ENCODE data around the gene SEMA6B. TPM values are rescaled to one million over a fixed set of nuclear protein-coding genes. Genes with fewer than 3 reads are reported as not detected.

SEMA6B gene
- total and polyA plus RNA-seq, 2 donors (not counting 1 experiment from before 2014, with no cell fraction given), result 0.42 TPM; not detected in 1

- ChIA-PET CTCF (interaction anchor here (0.6 to 1.5 kb wide), 4 partner anchors 15 to 96 kb away, joined by 3 to 6 read pairs (median 4); no protein-coding TSS in a partner anchor), POLR2A (interaction anchor here (0.5 kb wide), 1 partner anchor 10 kb away, joined by 8 read pairs; no protein-coding TSS in a partner anchor)
- Mint-ChIP-seq H3K4me3 (peak within 1 kb of the TSS; percentile 64), H3K9me3 (ENCODE audit: insufficient read depth) (no peaks in the 10 kb centered on the region), H3K27me3 (peaks cover 13% of the 10 kb centered on the region), H3K4me1 (peaks cover 15% of the 10 kb centered on the region), H3K27ac (peak within 1 kb of the TSS; percentile 41)
- Histone ChIP-seq H3K9ac (ENCODE audit: low read length) (no peak within 1 kb of the TSS), H4K20me1 (ENCODE audit: control insufficient read depth, insufficient read depth, low read length, poor library complexity, severe bottlenecking) (no peaks in the 10 kb centered on the region), H3K27me3 (replicated peaks in 1 of 4; ENCODE audit: control extremely low read depth in 1 of 4, control insufficient read depth in 3 of 4, insufficient read depth in 4 of 4, low read length in 3 of 4) (peaks cover 0 to 29% (median 3%) of the 10 kb centered on the region in 4 experiments), H2AFZ (ENCODE audit: insufficient read depth, low read depth, low read length, poor library complexity, severe bottlenecking) (peak within 1 kb of the TSS; percentile 59), H3K36me3 (replicated peaks in 1 of 2; ENCODE audit: control extremely low read depth in 1 of 2, control insufficient read depth in 1 of 2, extremely low read depth in 1 of 2, insufficient read depth in 2 of 2, low read length in 1 of 2) (no peaks in the 10 kb centered on the region), H3K4me1 (ENCODE audit: control insufficient read depth in 2 of 2, insufficient read depth in 2 of 2, low read length in 2 of 2) (peaks cover 16 to 19% of the 10 kb centered on the region in 2 donors), H3K27ac (ENCODE audit: low read length in 2 of 2) (no peak within 1 kb of the TSS), H3K79me2 (ENCODE audit: control insufficient read depth, insufficient read depth, low read length) (no peaks in the 10 kb centered on the region), H3K4me2 (replicated peaks; ENCODE audit: low read depth, low read length, poor library complexity, severe bottlenecking) (peak within 1 kb of the TSS; percentile 33), H3K9me3 (ENCODE audit: control extremely low read depth in 1 of 3, control insufficient read depth in 2 of 3, insufficient read depth in 1 of 3, low read length in 2 of 3) (peaks cover 0 to 36% (median 0%) of the 10 kb centered on the region in 3 donors), H3K4me3 (ENCODE audit: control extremely low read depth in 1 of 5, extremely low read depth in 1 of 5, insufficient read depth in 1 of 5, low read depth in 2 of 5, low read length in 4 of 5) (peak within 1 kb of the TSS in 3 of 5 experiments; percentile 21 to 75 (median 38))
- ATAC-seq (ENCODE audit: low read depth) (peak; percentile 41), DNase-seq (no peak)
- no peak for TF ChIP-seq CTCF (IDR thresholded peaks at IDR 0.05)
- TF ChIP-seq EZH2 (IDR thresholded peaks at IDR 0.05; ENCODE audit: borderline replicate concordance, insufficient read depth, low read depth, low read length, poor library complexity, severe bottlenecking), result no peak
- 87% methylated on average over 9 of the region's 14 CpGs for WGBS (ENCODE audit: insufficient coverage)
- intact Hi-C loops (cut with micrococcal nuclease), result no loop called here
These were observed 19.5 kb downstream of the SEMA6B start, which contains the start of gene LRG1 for GRCh38 chr19:4539693-4540581. LRG1 (minus strand) TSS chr19:4540036; CDS start chr19:4540013, 23 bp downstream.

Data from B cell (primary cell).